Islet of Langerhans (tissue), 1 donor: ENCODE measurements around the gene SLU7.

Source experiments
- FAIRE-seq: peaks from one replicate; lab custom pipeline; 2011; peaks lifted over from hg19 to GRCh38; lab: Jason Lieb, UNC

The SLU7 gene

DNA sequence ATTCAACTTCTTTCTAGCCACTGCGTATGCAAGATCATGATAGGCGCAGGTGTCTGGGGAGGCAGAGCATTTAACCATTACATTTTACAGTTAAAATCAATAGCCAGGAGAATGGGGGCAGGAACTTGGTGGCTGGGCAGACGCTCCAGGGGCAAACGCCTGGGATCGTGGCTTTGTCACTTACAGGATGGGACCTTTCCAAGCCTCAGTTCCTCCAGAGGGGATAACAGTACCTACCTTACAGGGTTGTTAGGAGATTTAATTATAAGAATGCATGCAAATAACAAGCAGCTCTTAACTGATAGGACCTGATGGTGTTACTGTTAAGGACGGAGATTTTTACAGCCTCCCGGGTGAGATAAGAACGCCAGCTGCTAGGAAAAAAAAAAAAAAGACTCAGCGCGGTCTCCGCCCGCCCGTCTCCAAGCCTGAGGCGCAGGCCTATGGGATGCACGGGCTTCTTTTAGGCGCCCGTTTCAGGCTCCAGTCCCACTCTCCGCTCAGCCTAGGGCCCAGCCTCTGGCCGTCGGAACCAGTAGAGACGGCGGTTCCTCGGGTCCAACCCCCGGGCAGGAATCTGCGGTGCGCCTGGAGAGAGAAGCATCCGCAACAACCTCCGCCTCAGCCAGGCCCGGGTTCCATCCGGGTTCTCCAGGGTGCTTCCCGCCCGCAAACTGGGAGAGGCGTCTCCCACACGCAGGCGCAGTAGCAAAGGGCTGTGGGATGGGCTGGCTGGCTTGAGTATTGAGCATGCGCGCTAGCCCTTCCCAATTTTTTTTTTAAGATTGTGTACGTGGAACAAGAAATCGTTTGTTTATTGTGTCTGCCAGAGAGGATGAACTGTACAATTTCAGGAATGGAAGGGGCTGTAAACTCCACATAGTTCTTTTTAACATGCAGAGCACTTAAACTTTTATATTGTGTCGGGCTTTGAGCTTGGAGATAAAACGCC is 19.2 kb downstream of the SLU7 start, which contains the start of gene FAM200C:
FAM200C (minus strand) TSS at position 653 of the 952 bp plus-strand sequence. CDS start 4,564 bp downstream, outside the sequence.
- FAIRE-seq = peak; percentile 91

DNA sequence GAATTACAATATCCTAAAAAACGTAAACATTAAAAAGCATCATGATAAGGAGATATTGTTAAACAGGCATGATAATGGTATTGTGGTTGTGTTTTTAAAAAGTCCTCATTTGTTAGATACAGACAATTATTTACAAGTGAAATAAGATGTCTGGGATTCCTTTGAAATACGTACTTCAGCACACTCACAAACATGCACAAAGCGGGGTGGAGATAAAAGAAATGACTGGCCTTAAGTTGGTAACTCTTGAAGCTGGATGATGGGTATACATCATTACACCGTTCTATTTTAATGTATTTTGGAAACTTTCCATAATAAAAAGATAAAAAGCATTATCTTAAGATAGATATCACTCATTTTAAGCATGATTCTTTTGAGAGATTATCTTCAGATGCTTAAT is 20.1 kb downstream of the SLU7 start:
- FAIRE-seq = no peak

GRCh38 chr5:160397492-160397891 is 21.4 kb downstream of the SLU7 start:
- no peak for FAIRE-seq

DNA sequence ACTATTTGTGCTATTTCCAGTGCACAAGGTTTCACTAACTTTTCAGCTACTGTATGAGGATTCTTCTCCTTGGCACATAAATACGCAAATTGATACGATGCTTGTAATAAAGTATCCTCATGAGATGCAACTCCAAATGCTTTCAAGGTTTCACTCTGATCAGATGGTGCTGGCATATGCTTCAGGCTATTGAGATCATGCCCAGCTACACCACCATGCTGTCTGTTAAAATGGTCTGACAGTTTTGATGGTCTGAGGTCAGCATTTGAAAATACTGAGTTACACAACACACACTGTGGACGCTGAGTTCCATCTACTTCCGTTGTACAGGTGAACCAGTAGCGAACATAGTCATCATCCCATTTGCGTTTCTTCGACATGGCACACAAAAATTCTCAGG is 23.8 kb downstream of the SLU7 start:
- FAIRE-seq = no peak

DNA sequence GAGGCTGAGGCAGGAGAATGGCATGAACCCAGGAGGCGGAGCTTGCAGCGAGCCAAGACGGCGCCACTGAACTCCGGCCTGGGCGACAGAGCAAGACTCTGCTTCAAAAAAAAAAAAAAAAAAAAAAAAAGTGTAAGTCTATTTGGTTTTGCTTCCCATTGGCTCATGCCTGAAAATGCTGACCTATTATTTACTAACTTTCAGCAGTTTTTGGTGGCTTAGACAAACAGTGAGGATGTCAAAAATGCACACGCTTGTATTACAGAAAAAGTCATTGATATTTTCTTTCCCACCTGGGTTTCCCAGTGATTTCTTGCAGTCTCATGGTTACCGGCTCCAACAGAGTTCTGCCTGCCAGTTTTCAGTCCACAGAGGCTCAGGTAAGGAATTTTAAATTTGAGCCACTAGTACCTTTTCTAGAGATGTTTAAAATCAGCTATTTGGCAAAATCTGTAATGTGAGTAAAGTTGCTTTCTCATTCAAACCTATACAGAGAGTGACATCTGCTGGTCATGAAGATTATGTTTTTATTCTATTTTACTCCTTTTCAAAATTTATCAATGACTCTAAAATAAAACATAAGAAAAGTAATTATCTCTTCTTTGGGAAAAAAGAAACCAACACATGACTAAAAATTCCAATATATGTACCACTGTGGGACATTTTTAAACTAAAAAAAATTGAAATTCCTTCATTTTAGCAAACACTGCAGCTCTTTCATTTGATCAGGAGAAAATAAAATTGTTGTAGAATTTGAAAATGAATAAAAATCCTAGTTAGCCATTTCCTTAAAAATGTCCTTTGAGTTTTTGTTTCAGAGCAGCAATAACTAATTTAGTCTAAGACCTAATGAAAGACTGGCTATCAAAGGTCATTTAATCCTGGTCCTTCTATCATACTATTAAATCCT is 27.8 kb downstream of the SLU7 start:
- peak; percentile 90 for FAIRE-seq

GRCh38 chr5:160387445-160387844 is 31.4 kb downstream of the SLU7 start:
- FAIRE-seq = no peak

GRCh38 chr5:160385496-160385895 is 33.4 kb downstream of the SLU7 start:
- FAIRE-seq = no peak

- FAIRE-seq = no peak
Observed at GRCh38 chr5:160384681-160385080, 34.2 kb downstream of the SLU7 start.

- FAIRE-seq = no peak
Observed at GRCh38 chr5:160382346-160382745, 36.5 kb downstream of the SLU7 start.

DNA sequence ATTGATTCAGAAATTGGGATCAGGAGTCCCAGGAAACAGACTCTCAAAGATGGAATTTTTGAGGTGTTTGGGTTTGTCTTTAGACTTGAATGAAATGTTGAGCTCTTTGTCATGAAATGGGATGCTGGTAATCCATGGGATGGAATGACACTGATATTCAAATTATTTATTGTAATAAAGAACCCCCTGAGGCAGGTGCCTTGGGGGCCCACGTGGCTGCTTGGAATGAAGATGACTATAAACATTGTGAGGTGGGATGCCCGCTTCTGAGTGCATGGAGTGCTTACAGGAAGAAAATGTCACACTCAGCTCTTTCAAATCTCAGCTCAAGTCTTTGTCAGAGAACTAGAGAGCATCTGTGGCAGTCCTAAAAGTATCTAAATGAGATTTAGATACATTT is 38.8 kb downstream of the SLU7 start:
- no peak for FAIRE-seq

DNA sequence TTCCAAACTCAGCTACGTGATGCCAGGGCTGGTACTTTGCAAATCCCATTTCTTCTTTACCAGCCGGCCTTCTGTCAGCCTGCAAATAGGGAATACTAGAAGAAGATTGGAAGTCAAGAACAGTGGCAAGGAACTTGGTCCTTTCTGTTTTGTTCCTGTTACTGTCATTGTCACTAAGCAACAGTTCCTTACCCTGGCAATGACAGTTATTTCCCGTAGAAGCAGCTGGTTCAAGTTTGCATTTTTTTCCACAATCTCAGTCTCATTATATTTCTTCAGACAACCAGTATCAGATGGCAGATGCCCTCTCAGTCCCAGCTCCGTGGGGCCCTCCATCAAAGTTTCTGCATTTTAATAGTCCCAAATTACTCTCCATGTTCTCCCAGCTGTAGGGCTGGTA is 39.4 kb downstream of the SLU7 start:
- no peak for FAIRE-seq

DNA sequence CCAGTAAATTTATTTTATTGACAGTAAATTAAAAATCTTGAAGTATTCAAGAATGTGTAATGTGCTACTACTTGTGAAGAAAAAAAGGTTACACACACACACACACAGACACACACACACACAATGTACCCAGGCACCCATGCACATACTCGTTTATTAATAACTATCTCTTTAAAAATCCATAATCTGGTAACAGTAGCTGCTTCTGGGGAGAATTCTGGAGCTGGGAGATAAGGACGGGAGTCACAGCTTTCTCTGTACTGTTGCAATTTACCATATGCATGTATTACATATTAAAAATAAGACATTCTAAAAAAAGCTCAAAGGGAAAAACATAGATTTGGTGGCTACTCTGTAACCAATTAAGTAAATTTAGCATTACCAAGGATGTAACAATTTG is 40.6 kb downstream of the SLU7 start:
- FAIRE-seq = no peak

GRCh38 chr5:160377651-160378050 is 41.2 kb downstream of the SLU7 start:
- no peak for FAIRE-seq

GRCh38 chr5:160376416-160376815 is 42.5 kb downstream of the SLU7 start:
- no peak for FAIRE-seq

DNA sequence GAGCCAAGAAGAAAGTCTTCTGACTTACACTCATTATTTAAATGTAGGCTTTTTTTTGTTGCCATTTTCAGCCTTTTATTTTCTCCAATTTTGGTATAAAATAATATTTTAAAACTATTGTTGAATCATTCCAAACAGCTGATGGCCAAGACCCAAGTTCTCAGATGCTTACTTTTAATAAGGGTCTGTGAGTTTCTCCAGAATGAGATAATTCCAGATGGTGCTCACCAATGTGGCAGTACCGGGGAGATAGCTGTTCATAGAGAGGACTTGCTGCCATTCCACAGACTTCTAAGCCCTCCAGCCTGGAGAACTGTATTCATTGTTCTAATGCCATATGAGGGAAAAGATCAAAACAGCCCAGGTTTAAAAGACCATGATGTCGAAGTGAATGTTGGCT is 43.2 kb downstream of the SLU7 start:
- no peak for FAIRE-seq

- no peak for FAIRE-seq
Observed at GRCh38 chr5:160375166-160375565, 43.7 kb downstream of the SLU7 start.

GRCh38 chr5:160371294-160371693 is 47.6 kb downstream of the SLU7 start:
- no peak for FAIRE-seq

- FAIRE-seq = no peak
Observed at GRCh38 chr5:160370713-160371034, 48.2 kb downstream of the SLU7 start.

DNA sequence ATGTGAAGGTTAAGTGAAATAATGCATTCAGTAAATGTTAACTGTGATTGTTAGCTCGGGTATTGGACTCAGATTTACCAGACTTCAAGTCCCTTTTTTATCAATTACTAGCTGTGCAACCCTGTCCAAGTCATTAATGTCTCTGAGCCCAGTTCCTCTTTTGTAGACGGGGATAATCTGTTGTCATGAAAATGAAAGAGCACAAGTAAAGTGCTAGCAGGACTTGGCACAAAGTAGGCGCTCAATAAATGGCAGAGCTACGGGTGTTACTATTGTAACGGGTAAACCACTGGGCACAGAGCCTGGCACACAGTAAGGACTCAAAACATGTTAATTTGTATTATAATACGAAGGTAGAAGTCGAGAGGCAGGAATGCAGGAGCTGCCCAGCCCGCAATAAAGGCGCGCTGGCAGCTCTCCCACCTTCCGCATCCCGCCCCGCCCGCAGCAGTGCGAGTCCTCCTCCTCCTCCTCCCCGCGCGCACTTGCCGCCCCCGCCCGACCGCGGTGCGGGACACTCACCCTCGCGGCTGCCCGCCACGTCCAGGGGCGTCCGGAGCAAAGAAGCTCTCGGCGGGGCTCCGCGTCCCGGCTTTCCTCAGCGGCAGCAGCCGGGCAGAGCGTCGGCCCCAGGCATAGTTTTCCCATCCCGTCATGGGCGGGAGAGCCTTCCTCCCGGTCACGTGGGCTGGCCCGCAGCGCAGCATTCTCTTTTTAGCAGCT is 48.7 kb downstream of the SLU7 start, which contains the start of gene C1QTNF2:
C1QTNF2 (minus strand) TSS at position 637 of the 723 bp plus-strand sequence. CDS start 15,615 bp downstream, outside the sequence.
- FAIRE-seq = no peak

GRCh38 chr5:160367885-160368284 is 51.0 kb downstream of the SLU7 start:
- no peak for FAIRE-seq

- no peak for FAIRE-seq
Observed at GRCh38 chr5:160367261-160367660, 51.6 kb downstream of the SLU7 start.

GRCh38 chr5:160366230-160366629 is 52.7 kb downstream of the SLU7 start:
- FAIRE-seq = no peak
